RPMI7951 (cell line): ENCODE data around the gene RSU1. TPM values are rescaled to one million over a fixed set of nuclear protein-coding genes. Genes with fewer than 3 reads are reported as not detected.
A peak's percentile ranks its signal among the peaks of the same experiment; 100 is the strongest.

Experiments used
- DNase-seq: peaks from one replicate; pipeline ENCODE4 v3.0.0-alpha.2; 2012; ENCODE audit warnings: low read depth
- total RNA-seq: library from RNA; depleted of rRNA; stranded (reverse); fragments of >200 nt; shearing (Covaris generic); gene quantifications from 2 replicates; pipeline ENCODE4 v1.2.3, GENCODE V29; 2014

Gene RSU1
- total RNA-seq, 1 experiment from 2014 or later, result 200 TPM

DNA sequence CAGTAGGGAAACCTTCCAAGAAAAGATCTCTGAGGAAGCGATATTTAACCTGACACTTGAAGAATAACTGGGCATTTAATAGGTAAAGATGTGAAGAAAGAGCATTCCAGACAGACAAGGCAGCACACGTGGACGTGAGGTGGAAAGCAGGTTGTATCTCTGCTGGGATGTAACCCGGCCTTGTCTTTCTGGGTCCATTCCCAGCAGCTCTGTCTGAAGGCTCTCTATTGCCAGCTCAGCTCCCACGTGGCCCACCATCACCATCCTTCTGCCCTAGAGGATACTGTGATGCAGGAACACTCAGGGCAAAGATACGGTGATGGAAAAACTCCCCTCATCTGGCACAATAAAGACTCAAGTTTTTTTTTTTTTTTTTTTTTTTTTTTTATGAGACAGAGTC, 137.7 kb downstream of the RSU1 start:
- no peak for DNase-seq

DNA sequence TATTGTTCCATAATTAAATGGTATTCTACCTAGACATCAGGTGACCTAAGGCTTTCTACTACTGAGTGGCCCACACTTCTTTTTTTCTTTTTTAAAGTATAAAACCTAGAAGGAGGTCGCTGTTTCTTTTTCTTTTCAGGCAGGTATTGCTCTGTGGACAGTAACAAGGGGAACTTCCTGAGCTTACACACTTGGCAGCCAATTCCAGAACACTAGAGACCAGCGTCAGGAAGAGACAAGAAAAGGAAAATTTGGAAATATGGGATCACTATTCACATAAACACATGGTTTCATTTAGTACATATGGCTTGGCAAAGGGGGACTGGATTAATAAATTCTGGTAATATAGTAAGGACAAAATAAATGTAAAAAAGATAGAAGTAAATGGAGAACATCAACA, 141.9 kb downstream of the RSU1 start:
- DNase-seq, result no peak

DNA sequence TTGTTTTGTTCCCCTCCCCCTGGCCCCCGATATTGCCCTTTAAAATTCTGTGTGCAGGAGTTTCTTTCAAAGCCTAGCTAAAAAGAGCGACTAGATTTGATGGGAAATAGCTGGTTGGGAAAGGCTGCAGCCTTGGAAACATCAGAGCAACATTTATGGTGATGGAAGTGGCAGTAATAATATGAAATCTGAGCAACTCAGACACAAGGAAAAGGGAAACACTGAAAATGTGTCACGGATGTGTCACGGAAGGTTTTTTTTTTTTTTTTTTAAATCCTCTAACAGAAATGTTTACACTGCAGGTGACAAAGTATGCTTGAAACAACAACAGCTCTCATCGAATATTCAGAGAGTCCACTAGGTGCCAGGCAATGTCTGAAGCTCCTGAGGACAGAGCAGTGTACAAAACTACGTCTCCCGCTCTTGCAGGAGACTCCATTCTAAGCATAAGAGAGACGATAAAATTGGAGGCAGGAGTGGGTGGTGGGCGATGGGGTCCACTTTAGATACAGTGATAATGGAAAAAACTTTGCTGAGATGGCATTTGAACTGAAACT, 143.0 kb downstream of the RSU1 start:
- no peak for DNase-seq

DNA sequence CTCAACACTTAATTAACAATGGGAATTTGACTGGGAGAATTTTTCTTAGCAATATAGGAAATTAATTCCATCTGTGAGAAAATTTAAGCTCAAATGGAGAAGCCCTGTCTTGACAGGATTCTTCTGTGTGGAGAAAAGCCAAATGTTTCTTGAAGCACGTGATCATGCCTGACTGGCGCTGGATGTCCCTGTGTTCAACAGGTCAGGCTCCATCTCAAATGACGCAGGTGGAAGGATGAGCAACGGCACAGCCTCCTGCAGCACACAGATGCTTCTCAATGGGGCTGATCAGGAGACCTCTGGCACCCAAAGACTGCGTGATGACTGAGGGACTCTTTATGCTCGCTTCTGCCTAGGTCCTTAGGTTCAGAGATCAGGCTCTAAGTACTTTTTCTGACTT, 143.8 kb downstream of the RSU1 start:
- DNase-seq, result no peak

- DNase-seq, result no peak
Observed at GRCh38 chr10:16663444-16663843, 153.8 kb downstream of the RSU1 start.

DNA sequence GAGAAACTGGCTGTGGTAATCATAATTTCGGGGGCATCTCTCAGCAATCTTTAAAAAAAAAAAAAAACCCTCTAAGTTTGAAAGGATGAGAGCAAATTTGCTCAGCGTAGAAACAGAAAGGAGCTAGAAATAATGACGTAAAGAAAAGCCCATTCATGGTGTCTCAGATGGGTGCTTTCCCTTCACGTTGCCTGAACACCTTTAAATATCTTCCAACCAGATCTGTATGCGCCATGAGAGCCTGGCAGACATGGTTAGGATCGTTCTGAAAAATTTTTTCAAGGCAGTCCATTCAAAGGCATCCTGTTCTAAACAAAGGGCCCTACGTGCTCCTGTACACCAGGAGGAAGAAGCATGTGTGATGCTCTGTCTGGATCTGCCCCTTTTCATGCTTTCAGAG, 154.3 kb downstream of the RSU1 start:
- no peak for DNase-seq

DNA sequence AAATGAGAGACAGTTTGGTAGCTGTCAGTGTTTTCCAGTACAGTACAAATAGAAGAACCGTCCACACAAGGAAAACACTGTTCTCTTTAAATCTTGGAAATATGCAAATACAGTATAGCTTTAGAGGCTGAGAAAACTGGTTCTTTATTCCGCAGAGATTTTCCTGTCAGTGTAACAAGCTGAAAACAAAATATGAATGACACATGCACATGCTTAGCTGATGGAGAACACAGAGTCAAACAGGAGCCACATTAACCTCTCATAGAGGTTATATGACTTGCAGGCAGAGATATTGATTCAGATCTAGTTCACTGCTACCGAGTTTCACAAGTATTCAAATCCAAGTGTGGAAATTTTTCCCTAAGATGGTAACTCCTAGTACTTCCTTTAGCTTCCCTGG, 160.3 kb downstream of the RSU1 start:
- DNase-seq, result peak; percentile 9

DNA sequence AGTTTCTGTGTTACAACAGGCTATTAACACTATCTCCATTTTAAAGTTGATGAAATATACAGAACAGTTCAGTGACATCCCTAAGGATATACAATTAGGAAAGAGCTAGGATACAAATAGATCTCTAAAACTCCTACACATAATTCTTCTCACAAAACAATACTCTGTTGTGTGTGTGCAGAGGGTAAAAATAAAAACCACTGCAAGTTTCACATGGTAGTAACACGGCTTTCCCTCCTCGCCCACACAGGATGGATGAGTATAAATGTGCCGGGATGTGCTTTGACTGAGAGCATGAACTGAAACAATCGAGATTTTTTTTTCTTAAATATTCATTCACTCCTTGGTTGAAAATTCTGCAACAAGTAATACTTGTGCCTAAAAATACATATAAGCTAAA, 164.0 kb downstream of the RSU1 start:
- no peak for DNase-seq

- DNase-seq, result peak; percentile 80
Observed at GRCh38 chr10:16652154-16652553, 165.1 kb downstream of the RSU1 start.

- no peak for DNase-seq
Observed at GRCh38 chr10:16649757-16650156, 167.5 kb downstream of the RSU1 start.

DNA sequence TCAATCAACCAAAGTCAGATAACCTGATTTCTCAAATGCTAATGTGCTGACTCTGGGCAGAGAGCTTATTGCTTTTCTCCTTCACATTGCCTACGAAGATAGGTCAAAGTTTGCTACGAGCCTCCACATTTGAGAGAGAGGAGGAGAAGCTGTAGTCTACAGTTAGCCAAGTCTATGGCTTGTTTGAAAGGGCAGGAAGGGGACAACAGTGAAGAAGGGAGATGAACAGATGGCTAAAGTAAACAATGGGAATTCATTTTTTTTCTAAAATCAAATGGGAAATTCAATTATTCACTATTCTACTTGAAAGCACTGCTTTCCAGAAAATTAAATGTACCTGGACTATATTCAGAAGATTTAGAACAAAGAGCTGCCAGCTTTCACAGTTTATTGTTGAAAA, 168.9 kb downstream of the RSU1 start:
- DNase-seq, result no peak

GRCh38 chr10:16646181-16647059, 170.8 kb downstream of the RSU1 start:
- DNase-seq, result peak; percentile 25

DNA sequence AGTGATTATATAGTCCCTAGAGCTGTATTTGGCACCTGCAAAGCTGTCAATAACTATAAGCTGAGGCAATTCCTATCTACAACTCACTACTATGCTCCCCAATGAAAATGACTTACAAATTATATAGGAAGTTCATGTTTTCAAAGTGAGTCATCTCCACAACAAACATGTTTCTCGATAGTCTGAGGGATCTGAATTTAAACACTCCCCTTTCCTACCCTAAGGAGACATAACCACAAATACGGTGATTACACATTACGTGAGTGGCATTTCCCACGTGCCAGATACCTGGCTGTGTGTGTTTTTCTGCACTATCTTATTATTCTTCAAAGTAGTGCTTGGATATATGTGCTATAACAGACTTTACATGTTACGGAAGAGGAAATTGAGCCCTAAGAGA, 173.1 kb downstream of the RSU1 start:
- peak; percentile 61 for DNase-seq

GRCh38 chr10:16643502-16643901, 173.7 kb downstream of the RSU1 start:
- DNase-seq, result no peak

GRCh38 chr10:16640153-16640552, 177.1 kb downstream of the RSU1 start:
- DNase-seq, result no peak

GRCh38 chr10:16639471-16639870, 177.8 kb downstream of the RSU1 start:
- no peak for DNase-seq

DNA sequence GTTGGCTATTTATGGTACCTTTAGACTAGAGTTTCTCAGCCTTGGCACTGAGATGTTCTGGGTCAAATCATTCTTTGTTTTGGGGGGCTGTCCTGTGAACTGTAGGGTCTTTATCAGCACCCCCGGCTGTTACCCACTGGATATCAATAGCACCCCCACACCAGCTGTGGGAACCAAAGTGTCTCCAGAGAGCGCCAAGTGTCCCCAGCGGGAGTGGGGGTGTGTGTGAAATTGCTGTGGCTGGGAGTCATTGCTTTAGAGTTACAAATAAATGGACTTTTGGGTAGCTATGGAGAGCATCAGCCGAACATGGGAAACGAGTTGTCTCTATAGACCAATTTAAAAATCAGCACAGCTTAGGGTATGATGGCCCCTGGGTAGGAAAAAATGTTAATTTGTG, 184.2 kb downstream of the RSU1 start:
- no peak for DNase-seq

DNA sequence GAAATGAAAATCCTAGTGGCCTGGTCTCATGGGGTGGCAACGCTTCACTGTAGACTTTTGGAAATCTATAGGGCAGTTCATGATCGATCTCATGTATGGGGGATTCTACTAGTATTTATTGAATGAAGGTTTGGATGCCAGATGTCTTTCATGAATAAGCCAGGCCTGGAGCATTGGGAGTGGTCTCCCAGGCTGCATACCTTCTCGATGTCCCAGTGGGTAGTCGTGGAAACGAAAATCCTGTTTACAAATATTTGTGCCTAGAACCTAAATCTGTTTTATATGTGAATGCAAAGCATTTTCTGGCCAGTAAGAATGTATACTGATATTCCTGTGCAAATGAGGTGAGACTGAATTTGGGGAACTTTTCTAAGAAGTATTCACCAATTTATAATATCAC, 190.5 kb downstream of the RSU1 start:
- no peak for DNase-seq

- no peak for DNase-seq
Observed at GRCh38 chr10:16612981-16613355, 204.3 kb downstream of the RSU1 start.

DNA sequence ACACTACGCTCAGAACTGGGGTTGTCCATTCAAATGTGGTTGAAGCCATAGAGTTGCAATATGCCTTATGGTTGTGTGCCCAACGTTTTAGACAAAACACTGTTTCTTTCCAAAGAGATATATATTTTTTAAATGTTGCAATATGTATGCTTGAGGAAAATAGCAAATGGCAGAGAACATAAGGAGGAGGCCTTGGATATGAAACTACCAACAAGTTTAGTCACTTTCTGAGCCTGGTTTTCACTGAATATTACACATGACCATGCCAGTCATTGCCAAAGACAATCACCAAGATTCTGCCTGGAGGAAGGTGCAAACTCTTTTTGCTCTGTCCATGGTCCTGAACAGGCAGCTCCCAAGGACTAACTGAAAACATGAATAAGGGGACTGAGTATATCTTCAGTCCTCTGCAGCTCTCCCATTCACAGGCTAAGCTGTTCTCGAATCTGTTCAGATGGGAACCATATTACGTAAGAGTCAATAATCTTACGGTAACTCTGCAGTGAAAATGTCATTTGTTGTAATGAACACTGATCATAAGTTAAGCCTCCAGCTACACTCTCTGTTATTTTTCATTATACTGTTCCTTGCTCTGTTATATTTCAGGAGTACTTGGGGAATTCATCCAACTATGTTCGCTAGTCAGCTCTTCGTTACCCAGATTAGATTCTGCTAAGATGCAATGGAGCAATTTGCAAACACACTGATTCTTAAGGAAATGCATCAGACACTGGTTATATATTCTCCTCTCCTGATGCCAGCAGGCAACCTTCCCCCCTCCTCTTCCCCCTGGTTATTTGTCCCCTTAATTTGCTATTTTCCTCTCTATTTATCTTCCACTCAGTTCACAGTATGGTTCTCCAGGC, 204.9 kb downstream of the RSU1 start:
- peak; percentile 49 for DNase-seq

DNA sequence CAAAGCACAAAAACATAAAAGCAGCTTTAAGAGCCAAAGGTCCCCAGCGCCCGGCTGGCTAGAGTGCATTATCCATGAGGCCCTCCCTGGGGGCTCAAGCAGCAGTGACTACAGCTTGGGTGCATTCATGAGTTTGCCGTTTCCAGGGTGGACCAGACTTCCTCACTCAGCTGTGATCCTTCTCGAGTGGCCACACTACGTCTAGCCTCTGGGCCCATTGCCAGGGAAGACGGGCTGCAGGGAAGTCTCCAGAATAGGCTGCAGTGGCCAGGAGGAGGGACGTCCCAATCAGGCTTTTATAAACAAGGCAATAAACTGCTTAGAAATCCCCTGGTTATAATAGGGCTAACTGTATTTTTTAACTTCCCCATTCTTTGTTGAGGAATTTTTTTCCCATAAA, 206.2 kb downstream of the RSU1 start:
- DNase-seq, result no peak

DNA sequence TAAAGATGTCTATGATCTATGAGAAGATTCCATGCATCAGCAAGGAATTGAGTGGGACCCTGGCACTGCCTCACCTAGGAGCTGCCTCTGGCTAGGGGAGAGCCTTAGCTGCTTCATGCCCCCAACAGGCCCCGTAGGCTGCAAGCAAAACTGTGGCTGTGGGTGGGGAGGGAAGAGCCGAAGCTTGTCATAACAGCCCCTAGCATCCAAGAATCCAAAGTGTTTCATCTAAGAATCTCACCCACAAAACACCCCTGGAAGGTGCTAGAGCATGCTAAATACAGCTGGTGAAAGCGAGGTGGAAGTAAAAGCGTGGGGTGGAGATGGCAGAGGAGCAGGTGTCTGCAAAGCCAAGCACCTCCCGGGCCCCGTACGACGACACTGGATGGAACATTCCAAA, 208.0 kb downstream of the RSU1 start:
- DNase-seq, result no peak

- no peak for DNase-seq
Observed at GRCh38 chr10:16606923-16607322, 210.3 kb downstream of the RSU1 start.
